Activated CD4-positive, alpha-beta memory T cell treated with anti-CD3 and anti-CD28 coated beads, Interleukin-2, amount 10 ng/mL, durations not matched to agents 7 days and 5 days (primary cell): ENCODE data around the gene GREM2. TPM values are rescaled to one million over a fixed set of nuclear protein-coding genes. Genes with fewer than 3 reads are reported as not detected.

ENCODE experiments used
- CTCF ChIA-PET: fragments of 350-600 bp; sonication (Branson Sonifier 250); formaldehyde crosslinking; loops from one replicate; lab custom pipeline; 2021; ENCODE audit warnings: antibody characterized with exemption, inconsistent platforms; lab: Charles Lee
- POLR2A ChIA-PET: fragments of 350-600 bp; sonication (Branson Sonifier 250); formaldehyde crosslinking; loops from one replicate; lab custom pipeline; 2021; ENCODE audit warnings: antibody characterized with exemption; lab: Charles Lee
- DNase-seq: peaks from one replicate; pipeline ENCODE4 v3.0.0-alpha.2; 2020
- H3K27ac Mint-ChIP-seq: one replicate; pipeline ENCODE4 v1.8.0; 2021; ENCODE audit warnings: mild to moderate bottlenecking, mixed read lengths
- H3K27me3 Mint-ChIP-seq: one replicate; pipeline ENCODE4 v1.8.0; 2021; ENCODE audit warnings: mixed read lengths
- H3K36me3 Mint-ChIP-seq: one replicate; pipeline ENCODE4 v1.8.0; 2021; ENCODE audit warnings: low read depth, mixed read lengths
- H3K4me1 Mint-ChIP-seq: one replicate; pipeline ENCODE4 v1.8.0; 2021; ENCODE audit warnings: mixed read lengths
- H3K4me3 Mint-ChIP-seq: one replicate; pipeline ENCODE4 v1.8.0; 2021; ENCODE audit warnings: mild to moderate bottlenecking, mixed read lengths
- H3K9me3 Mint-ChIP-seq: one replicate; pipeline ENCODE4 v1.8.0; 2021; ENCODE audit warnings: mixed read lengths
- total RNA-seq, 2 experiments: library from RNA; stranded (reverse); gene quantifications; one replicate each; pipeline ENCODE4 v1.2.3, GENCODE V29; 2021

Gene GREM2
- total RNA-seq, 2 experiments from 2014 or later, result 1.4 to 1.6 TPM

DNA sequence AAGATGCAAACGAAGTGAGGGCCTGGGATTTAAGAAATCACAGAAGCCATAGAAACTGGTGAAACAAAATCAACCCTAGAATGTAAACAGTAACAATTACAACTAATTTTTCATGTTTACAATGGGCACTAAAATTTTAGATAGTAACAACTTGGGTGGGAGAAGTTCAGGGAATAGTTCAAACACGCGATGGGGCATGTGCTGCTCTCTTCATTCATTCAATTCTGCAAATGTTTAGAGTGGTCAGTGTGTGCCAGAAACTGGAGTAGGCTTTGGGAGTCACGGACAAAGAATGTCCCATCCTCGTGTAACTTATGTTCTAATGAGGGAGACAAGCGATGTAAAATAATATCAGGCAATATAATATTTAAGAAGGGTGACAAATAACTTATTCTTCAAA lies 133.4 kb downstream of the GREM2 start:
- no peaks in the 10 kb centered on the region for H3K36me3 Mint-ChIP-seq

GRCh38 chr1:240475832-240476231 lies 136.1 kb downstream of the GREM2 start:
- no peak overlapping the region for H3K4me3 Mint-ChIP-seq
- H3K27me3 Mint-ChIP-seq, result no peaks in the 10 kb centered on the region
- ChIA-PET POLR2A (no interaction called here), CTCF (no interaction called here)
- H3K27ac Mint-ChIP-seq, result no peak overlapping the region
- peaks cover 1% of the 10 kb centered on the region for H3K4me1 Mint-ChIP-seq
- no peaks in the 10 kb centered on the region for H3K36me3 Mint-ChIP-seq
- H3K9me3 Mint-ChIP-seq, result peaks cover 5% of the 10 kb centered on the region
- DNase-seq, result no peak

More for the DNA sequence above, 133.4 kb downstream of the GREM2 start:
- H3K4me3 Mint-ChIP-seq, result no peak overlapping the region
- DNase-seq, result no peak
- no peaks in the 10 kb centered on the region for H3K27me3 Mint-ChIP-seq
- H3K27ac Mint-ChIP-seq, result no peak overlapping the region
- ChIA-PET CTCF (no interaction called here), POLR2A (no interaction called here)
- H3K4me1 Mint-ChIP-seq, result peaks cover 1% of the 10 kb centered on the region
- peaks cover 5% of the 10 kb centered on the region for H3K9me3 Mint-ChIP-seq

GRCh38 chr1:240474133-240474614 lies 137.8 kb downstream of the GREM2 start:
- CTCF ChIA-PET, result no interaction called here
- POLR2A ChIA-PET, result no interaction called here
- no peak overlapping the region for H3K4me3 Mint-ChIP-seq

GRCh38 chr1:240468656-240469055 lies 143.3 kb downstream of the GREM2 start:
- H3K27ac Mint-ChIP-seq, result no peak overlapping the region
- no peak overlapping the region for H3K4me3 Mint-ChIP-seq
- no peak for DNase-seq
- POLR2A ChIA-PET, result no interaction called here
- CTCF ChIA-PET, result no interaction called here
- peaks cover 12% of the 10 kb centered on the region for H3K4me1 Mint-ChIP-seq
- H3K9me3 Mint-ChIP-seq, result no peaks in the 10 kb centered on the region
- H3K36me3 Mint-ChIP-seq, result no peaks in the 10 kb centered on the region
- peaks cover 3% of the 10 kb centered on the region for H3K27me3 Mint-ChIP-seq

More at GRCh38 chr1:240474133-240474614, 137.8 kb downstream of the GREM2 start:
- Mint-ChIP-seq H3K27ac (no peak overlapping the region), H3K36me3 (no peaks in the 10 kb centered on the region), H3K27me3 (no peaks in the 10 kb centered on the region), H3K9me3 (peaks cover 5% of the 10 kb centered on the region), H3K4me1 (peaks cover 1% of the 10 kb centered on the region)
- DNase-seq, result no peak

GRCh38 chr1:240467895-240468294 lies 144.1 kb downstream of the GREM2 start:
- H3K4me3 Mint-ChIP-seq, result no peak overlapping the region
- ChIA-PET CTCF (no interaction called here), POLR2A (no interaction called here)
- no peak for DNase-seq
- H3K36me3 Mint-ChIP-seq, result no peaks in the 10 kb centered on the region
- H3K27me3 Mint-ChIP-seq, result peaks cover 5% of the 10 kb centered on the region
- peaks cover 12% of the 10 kb centered on the region for H3K4me1 Mint-ChIP-seq
- no peak overlapping the region for H3K27ac Mint-ChIP-seq
- no peaks in the 10 kb centered on the region for H3K9me3 Mint-ChIP-seq

- no peaks in the 10 kb centered on the region for H3K9me3 Mint-ChIP-seq
- H3K27me3 Mint-ChIP-seq, result peaks cover 5% of the 10 kb centered on the region
- no peak overlapping the region for H3K27ac Mint-ChIP-seq
- H3K36me3 Mint-ChIP-seq, result no peaks in the 10 kb centered on the region
- H3K4me1 Mint-ChIP-seq, result peaks cover 12% of the 10 kb centered on the region
- DNase-seq, result no peak
- ChIA-PET CTCF (interaction anchor here (0.8 kb wide), 1 partner anchor 11 kb away, joined by 3 read pairs; no protein-coding TSS in a partner anchor), POLR2A (no interaction called here)
- H3K4me3 Mint-ChIP-seq, result no peak overlapping the region
Observed at GRCh38 chr1:240466509-240466908, 145.4 kb downstream of the GREM2 start.

GRCh38 chr1:240465531-240465940 lies 146.4 kb downstream of the GREM2 start:
- no peak for DNase-seq
- no peaks in the 10 kb centered on the region for H3K9me3 Mint-ChIP-seq
- no peak overlapping the region for H3K27ac Mint-ChIP-seq
- H3K27me3 Mint-ChIP-seq, result peaks cover 5% of the 10 kb centered on the region
- peaks cover 12% of the 10 kb centered on the region for H3K4me1 Mint-ChIP-seq
- H3K36me3 Mint-ChIP-seq, result no peaks in the 10 kb centered on the region
- POLR2A ChIA-PET, result no interaction called here
- CTCF ChIA-PET, result no interaction called here
- no peak overlapping the region for H3K4me3 Mint-ChIP-seq

GRCh38 chr1:240464099-240464498 lies 147.9 kb downstream of the GREM2 start:
- Mint-ChIP-seq H3K4me3 (no peak overlapping the region), H3K4me1 (peaks cover 12% of the 10 kb centered on the region), H3K9me3 (no peaks in the 10 kb centered on the region), H3K27ac (no peak overlapping the region), H3K27me3 (peaks cover 5% of the 10 kb centered on the region), H3K36me3 (no peaks in the 10 kb centered on the region)
- ChIA-PET CTCF (no interaction called here), POLR2A (no interaction called here)
- no peak for DNase-seq

DNA sequence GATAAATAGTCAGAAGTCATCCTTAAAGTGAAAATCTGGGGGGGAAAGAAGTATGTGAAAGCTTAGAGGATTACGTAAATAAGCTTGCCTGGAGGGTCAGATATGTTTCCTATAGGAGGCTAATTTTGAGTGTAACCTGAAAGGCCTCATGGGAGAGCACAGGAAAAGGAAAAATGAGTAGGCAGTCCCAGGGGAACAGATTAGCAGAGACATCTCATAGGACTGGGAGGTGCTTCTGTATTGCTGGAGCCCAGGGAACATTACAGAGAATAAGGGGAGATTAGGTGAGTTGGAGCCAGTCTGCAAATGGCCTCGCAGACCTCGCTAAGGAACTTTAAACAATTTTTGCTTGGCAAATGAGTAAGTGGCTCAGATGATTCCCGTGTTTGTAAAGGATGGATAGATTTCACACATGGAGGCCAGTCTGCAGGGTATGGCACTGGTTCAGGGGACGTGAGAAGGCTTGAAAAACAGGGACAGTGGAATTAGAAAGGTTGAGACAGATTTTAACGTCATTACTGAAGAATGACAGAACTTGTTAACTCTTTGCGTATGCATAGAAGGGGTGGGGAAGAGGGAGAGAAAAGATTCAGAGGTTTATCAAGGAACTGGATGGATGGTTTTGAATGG lies 149.1 kb downstream of the GREM2 start:
- no peak for DNase-seq
- H3K4me1 Mint-ChIP-seq, result peaks cover 12% of the 10 kb centered on the region
- H3K4me3 Mint-ChIP-seq, result no peak overlapping the region
- no peak overlapping the region for H3K27ac Mint-ChIP-seq
- CTCF ChIA-PET, result no interaction called here
- POLR2A ChIA-PET, result no interaction called here
- no peaks in the 10 kb centered on the region for H3K9me3 Mint-ChIP-seq
- peaks cover 5% of the 10 kb centered on the region for H3K27me3 Mint-ChIP-seq
- no peaks in the 10 kb centered on the region for H3K36me3 Mint-ChIP-seq

DNA sequence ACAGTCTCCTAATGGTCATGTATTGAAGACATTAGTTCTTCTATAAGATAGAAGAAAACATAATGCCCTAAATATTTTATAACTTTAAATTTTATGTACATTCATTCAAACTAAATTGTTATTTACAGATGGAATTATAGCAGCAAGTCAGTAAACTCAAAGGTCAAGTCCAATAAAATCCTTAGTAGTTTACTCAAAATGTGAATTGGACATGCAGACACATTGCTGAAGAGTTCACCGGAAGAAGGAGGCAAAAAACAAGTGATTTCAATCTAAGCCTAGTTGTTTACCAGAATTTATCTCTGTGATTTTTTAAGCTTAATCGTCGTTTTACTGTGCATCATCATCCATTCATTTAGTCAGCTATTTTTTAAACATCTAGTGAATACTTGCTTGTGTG lies 149.7 kb downstream of the GREM2 start:
- no peaks in the 10 kb centered on the region for H3K9me3 Mint-ChIP-seq
- no peak overlapping the region for H3K27ac Mint-ChIP-seq
- POLR2A ChIA-PET, result no interaction called here
- DNase-seq, result no peak
- H3K4me3 Mint-ChIP-seq, result no peak overlapping the region
- H3K36me3 Mint-ChIP-seq, result no peaks in the 10 kb centered on the region
- peaks cover 12% of the 10 kb centered on the region for H3K4me1 Mint-ChIP-seq
- peaks cover 5% of the 10 kb centered on the region for H3K27me3 Mint-ChIP-seq
- CTCF ChIA-PET, result no interaction called here

DNA sequence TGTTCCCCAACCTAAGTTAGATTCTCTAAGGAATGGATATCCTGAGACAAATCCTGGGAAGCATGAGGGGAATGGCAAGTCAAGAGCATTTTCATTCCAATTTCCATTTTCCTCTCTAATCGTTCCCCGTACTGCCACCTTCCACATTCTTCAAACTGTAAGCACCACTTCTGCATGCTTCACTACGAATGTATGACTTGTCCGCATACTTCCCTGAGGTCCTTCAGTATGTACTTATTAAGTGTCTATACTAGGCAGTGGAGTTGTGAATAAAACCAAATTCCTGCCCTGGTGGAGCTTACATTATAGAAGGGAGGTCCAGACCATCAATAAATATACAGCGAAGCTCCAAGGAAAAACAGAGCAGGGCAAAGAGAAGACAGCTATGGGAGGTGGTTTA lies 154.8 kb downstream of the GREM2 start:
- ChIA-PET CTCF (interaction anchor here (1.3 kb wide), 1 partner anchor 17 kb away, joined by 3 read pairs; no protein-coding TSS in a partner anchor), POLR2A (no interaction called here)
- Mint-ChIP-seq H3K4me1 (no peaks in the 10 kb centered on the region), H3K4me3 (no peak overlapping the region), H3K27me3 (no peaks in the 10 kb centered on the region), H3K36me3 (no peaks in the 10 kb centered on the region), H3K27ac (no peak overlapping the region), H3K9me3 (no peaks in the 10 kb centered on the region)
- DNase-seq, result no peak

GRCh38 chr1:240455228-240455821 lies 156.6 kb downstream of the GREM2 start:
- ChIA-PET CTCF (interaction anchor here (1.2 to 2.2 kb wide), 5 partner anchors 11 to 236 kb away, joined by 3 to 11 read pairs (median 7); no protein-coding TSS in a partner anchor), POLR2A (no interaction called here)

GRCh38 chr1:240445369-240445768 lies 166.6 kb downstream of the GREM2 start:
- Mint-ChIP-seq H3K4me1 (no peaks in the 10 kb centered on the region), H3K36me3 (no peaks in the 10 kb centered on the region), H3K9me3 (no peaks in the 10 kb centered on the region), H3K27me3 (no peaks in the 10 kb centered on the region), H3K4me3 (no peak overlapping the region), H3K27ac (no peak overlapping the region)
- ChIA-PET POLR2A (no interaction called here), CTCF (no interaction called here)
- DNase-seq, result no peak

More at GRCh38 chr1:240455228-240455821, 156.6 kb downstream of the GREM2 start:
- Mint-ChIP-seq H3K4me1 (no peaks in the 10 kb centered on the region), H3K36me3 (no peaks in the 10 kb centered on the region), H3K9me3 (no peaks in the 10 kb centered on the region), H3K27ac (no peak overlapping the region), H3K27me3 (no peaks in the 10 kb centered on the region), H3K4me3 (no peak overlapping the region)
- DNase-seq, result no peak
